GM19238 (cell line): ENCODE measurements around the gene GNPTAB.
"Not testable (repeated sequence)": the region's sequence is repeated elsewhere in the genome, so short reads cannot be mapped to it uniquely, and the experiment has no call there.

Source experiments
- DNase-seq: peaks from one replicate; pipeline ENCODE4 v3.0.0; 2011; ENCODE audit warnings: low spot score; ENCODE audit not compliant: insufficient read length

The GNPTAB gene

DNA sequence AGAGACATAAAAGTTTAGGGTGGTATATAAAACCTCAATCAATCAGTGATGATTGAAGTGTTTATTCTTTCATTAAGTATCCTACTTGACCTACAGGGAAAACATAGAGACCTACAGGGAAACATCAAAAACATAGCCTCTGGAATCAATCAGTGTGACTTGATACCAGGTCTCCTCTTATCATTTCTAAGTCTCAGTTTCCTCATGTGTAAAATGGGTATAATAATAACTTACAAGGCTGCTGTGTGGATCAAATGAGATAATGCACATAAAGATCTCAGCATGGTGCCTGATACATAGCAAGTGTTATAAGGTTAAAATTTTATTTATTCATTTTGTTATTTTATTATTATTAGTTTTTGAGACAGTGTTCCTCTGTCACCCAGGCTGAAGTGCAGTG, 22.2 kb upstream of the GNPTAB start:
- no peak for DNase-seq

- no peak for DNase-seq
Observed at GRCh38 chr12:101850199-101850598, 19.4 kb upstream of the GNPTAB start.

DNA sequence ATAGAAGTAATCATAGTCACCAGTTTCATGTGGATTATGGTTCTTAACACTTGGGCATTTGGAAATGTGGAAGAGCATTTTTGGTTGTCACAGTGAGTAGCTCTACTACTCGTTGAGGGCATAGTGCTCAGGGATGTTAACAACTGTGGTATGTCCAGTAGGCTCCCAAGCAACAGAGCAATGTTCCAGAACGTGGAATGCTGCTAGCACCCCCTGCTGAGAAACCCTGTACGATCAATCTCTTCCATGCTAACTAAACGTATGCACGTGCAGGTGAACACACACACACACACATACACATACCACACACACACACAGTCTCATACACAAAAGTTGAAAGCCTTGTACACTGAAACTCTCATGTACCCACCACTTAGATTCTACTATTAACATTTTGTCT, 16.6 kb upstream of the GNPTAB start:
- DNase-seq: no peak

DNA sequence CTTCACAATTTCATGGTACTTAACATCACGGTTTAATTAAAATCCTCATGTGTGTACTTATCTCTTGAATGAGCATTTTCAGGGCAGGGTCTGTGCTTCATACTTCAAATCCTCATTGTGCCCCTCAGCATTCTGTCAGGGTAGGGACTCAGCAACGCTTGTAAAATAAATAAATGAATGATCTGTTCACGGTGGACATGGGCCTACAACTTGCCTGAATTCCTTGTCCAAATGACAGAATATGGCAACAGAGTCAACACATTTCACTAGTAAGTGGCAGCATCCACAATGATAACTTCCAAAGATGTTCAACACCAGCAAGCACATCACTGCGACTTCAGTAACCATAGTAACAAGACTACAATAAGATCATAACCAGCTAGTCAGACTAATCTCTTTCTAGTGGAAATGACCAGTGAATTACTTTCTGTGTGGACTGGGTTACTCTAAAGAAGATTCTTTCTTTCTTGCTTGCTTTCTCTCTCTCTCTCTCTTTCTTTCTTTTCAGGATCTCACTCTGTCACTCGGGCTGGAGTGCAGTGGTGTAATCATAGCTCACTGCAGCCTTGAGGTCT, 14.5 kb upstream of the GNPTAB start:
- no peak for DNase-seq

DNA sequence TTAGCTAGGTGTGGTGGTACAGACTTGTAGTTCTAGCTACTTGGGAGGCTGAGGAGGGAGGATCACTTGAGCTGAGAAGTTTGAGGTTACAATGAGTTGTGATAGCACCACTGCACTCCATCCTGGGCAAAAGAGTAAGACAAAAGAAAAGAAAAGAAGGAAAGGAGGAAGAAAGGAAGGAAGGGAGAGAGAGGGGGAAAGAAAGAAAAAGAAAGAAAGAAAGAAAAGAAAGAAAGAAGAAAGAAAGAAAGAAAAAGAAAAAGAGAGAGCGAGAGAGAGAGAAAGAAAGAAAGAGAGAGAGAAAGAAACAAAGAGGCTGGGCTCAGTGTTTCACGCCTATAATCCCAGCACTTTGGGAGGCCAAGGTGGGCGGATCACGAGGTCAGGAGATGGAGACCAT, 10.3 kb upstream of the GNPTAB start:
- DNase-seq: no peak

DNA sequence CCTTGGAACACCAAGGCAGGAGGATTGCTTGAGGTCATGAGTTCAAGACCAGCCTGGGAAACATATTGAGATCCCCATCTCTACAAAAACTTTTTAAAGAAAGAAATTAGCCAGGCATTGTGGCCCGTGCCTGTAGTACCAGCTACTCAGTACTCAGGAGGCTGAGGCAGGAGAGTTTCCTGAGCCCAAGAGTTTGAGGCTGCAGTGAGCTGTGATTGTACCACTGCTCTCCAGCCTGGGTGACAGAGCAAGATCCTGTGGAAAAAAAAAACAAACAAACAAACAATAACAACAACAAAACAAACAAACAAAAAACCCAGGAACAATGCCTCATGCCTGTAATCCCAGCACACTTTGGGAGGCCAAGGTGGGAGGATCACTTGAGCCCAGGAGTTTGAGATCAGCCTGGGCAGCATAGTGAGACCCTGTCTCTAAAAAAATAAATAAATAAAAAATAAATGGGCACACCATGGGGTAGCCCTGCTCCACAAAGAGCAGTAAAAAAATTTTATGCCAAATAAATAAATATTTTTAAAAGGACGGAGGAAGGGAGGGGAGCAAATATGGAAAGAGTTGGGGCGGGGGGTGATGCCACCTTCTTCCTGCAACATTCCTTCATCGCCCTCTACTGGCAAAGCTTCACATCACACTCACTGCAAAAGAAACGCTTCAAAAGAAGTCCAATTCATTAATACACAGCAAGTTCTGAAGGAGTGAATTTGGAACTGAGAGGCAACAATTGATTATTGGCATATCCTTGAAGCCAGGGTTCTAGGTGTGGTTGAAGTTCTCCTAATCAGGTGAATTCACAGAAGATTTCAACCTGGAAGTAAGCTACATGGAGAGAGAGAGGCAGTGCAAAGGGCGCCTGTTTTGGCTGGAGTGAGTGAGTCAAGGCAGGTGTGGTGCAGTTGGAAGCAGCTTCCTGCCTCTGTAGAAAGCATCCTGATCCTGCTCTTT, 8.8 kb upstream of the GNPTAB start:
- no peak for DNase-seq

DNA sequence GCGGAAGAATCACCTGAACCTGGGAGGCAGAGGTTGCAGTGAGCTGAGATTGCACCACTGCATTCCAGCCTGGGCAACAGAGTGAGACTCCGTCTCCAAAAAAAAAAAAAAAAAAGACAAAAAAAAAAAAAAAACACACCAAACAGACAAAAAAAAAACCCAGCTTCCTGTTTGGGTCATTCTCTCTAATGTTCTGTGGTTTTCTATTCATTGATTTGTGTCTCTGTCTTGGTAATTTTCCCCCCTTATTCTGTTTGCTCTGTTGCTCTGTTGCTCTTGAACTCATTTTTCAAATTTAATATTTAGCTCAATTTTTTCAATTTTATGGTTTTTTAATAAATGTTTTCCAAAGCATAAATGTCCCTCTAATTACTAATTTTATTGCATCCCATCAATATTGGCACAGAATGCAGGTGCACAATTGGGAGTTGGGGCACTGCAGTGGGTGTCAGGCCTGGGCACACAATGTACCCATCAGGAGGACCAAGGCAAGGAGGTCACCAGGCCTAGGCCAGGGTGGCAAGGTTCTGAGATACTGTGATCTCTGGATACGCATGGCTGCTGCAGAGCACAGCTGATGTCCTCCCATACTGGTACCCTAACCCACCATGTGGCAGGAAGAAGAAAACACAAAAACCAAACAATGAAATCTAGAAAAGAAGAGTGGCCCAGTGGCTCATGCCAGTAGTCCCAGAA, 8.0 kb upstream of the GNPTAB start:
- DNase-seq: no peak

- DNase-seq: no peak
Observed at GRCh38 chr12:101832030-101832429, 1.3 kb upstream of the GNPTAB start.

GRCh38 chr12:101829639-101830366, 956 bp downstream of the GNPTAB start:
- no peak for DNase-seq

GRCh38 chr12:101828463-101829196, 2.1 kb downstream of the GNPTAB start:
- no peak for DNase-seq

DNA sequence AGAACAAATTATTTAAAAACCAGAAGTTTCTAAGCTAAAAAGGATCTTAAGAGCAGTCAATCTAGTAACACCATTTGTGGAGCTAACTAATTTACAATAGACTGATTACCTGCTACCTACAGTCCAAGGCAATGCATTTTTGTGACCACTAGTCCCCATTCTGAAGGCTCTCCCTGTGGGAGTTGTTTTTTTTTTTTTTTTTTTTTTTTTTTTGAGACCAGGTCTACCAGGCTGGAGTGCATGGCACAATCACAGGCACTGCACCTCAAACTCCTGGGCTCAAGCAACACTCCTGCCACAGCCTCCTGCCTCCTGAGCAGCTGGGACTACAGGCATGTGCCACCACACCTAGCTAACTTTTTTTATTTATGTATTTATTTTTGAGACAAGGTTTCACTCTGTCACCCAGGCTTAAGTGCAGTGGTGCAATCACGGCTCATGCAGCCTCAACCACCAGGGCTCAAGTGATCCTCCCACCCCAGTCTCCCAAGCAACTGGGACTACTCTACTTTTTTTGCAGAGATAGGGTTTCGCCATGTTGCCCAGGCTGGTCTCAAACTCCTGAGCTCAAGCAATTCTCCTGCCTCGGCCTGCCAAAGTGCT, 3.9 kb downstream of the GNPTAB start:
- DNase-seq: no peak

DNA sequence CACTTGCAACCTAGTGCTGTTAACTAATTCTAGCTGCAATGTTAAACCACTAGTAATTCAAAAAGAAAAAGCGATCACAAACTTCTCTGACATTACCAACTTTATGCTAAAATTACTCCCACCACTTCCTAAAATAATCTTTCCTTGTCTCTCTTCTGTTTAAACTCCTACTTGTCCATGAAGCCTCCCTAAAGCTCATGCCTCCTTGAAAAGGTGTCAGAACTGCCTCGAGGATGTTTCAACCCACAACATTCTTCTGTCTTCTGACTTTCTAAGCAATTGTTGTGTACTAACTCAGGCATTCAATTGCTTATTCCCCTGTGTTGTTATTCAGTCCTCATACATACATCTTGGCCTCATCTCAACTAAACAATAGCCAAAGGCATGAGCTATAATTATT, 5.9 kb downstream of the GNPTAB start:
- no peak for DNase-seq

- DNase-seq: peak; percentile 40
Observed at GRCh38 chr12:101823891-101824290, 6.9 kb downstream of the GNPTAB start.

GRCh38 chr12:101823039-101823438, 7.7 kb downstream of the GNPTAB start:
- DNase-seq: no peak

- DNase-seq: no peak
Observed at GRCh38 chr12:101819467-101819866, 11.3 kb downstream of the GNPTAB start.

DNA sequence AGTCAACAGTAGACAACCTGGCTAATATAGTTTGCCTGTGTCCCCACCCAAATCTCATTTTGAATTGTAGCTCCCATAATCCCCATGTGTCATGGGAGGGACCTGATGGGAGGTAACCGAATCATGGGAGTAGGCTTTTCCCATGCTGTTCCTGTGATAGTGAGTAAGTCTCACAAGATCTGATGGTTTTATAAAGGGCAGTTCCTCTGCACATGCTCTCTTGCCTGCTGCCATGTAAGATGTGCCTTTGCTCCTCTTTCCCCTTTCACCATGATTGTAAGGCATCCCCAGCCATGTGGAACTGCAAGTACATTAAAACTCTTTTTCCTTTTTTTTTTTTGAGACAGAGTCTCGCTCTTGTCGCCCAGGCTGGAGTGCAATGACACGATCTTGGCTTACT, 12.1 kb downstream of the GNPTAB start:
- not testable (repeated sequence) for DNase-seq

DNA sequence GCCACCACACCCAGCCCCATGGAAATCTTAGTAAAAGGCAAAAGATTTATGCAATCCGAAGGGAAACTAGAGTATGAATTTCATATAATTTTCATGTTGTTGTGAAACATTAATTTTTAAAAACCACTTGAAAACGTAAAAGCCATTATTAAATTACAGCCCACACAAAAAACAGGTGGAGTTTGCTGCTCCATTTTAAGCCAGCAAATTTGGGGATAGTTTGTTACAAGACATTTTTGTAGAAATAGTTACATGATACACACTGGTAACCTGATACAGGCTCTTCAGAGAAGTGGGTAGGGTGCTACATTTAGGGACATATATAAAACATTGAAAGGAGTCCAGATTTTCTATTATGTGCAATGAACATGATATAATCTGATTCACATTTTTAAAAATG, 17.6 kb downstream of the GNPTAB start:
- DNase-seq: no peak

GRCh38 chr12:101812716-101813115, 18.0 kb downstream of the GNPTAB start:
- not testable (repeated sequence) for DNase-seq

DNA sequence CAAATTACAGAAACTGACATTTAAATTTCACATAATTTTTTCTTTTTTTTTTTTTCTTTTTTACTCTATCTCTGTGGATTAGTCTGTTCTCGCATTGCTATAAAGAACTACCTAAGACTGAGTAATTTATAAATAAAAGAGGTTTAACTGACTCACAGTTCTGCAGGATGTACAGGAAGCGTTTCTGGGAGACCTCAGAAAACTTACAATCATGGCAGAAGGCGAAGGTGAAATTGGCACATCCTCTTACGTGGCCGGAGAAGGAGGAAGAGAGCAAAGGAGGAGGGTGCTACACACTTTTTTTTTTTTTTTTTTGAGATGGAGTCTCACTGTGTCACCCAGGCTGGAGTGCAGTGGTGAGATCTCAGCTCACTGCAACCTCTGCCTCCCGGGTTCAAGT, 19.4 kb downstream of the GNPTAB start:
- DNase-seq: not testable (repeated sequence)

- DNase-seq: no peak
Observed at GRCh38 chr12:101809208-101809607, 21.6 kb downstream of the GNPTAB start.
